NCI-H82 (cell line): ENCODE data around the gene GRM2.

Experiments used
- DNase-seq: peaks from one replicate; lab custom pipeline; 2025; lab: John Stamatoyannopoulos, UW

The GRM2 gene

DNA sequence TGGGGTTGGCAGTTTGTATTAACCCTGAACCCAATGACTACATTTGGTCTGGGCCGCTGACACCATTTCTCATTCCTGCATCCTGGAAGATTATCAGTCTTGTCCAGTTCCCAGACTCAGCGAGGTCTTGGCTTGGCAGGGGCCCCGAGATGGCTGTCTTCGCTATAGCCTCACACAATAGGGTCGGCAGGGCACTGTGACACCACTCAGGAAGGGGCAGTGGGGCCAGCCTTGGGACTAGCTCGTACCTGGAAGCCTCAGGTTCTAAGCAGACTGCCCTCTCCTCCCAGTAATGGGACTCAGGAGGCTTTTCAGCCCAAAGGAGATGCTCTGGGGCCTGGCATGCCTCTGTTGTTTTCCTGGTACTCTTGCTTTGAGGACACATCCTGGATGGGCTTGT lies 26.7 kb upstream of the GRM2 start:
- DNase-seq = no peak

- no peak for DNase-seq
Observed at GRCh38 chr3:51680663-51681230, 26.1 kb upstream of the GRM2 start.

- DNase-seq = no peak
Observed at GRCh38 chr3:51681453-51681852, 25.4 kb upstream of the GRM2 start.

DNA sequence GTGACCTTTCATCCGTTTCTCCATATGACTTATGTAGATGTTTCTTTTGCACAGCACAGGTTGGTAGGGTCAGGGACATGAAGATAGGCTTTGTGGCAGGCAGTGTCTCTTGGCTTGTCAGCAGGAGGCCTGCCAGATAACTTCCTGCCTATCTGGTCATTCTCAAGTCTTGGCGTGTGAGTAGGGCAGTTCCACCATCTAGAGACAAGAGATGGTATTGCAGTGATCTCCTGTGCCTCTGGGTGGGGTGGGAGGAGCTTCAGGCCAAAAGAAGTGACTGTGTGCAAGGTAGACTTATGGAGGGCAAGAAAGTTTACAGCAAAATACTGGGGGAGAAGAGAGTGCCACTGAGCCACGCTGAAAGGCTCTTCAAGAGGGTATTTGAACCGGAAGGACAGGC lies 24.8 kb upstream of the GRM2 start:
- DNase-seq = peak; percentile 83

DNA sequence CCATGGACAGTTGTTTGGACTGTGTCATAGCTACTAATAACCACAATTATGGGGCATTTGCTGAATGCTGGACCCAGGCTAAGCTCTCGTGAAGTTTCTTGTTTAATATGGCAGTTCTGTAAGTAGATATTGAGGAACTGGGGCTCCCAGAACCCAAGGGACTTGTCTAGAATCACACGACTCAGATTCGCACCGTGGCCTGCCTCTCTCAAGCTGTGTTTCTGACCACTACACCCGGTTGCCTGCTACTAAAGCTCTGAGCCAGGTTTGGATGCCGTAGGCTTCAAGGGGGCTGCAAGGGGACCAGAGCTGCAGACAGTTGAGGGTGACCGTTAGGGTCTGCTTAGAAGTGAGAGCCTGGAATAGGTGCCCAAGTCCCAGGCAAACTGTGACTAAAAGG lies 24.3 kb upstream of the GRM2 start:
- no peak for DNase-seq

DNA sequence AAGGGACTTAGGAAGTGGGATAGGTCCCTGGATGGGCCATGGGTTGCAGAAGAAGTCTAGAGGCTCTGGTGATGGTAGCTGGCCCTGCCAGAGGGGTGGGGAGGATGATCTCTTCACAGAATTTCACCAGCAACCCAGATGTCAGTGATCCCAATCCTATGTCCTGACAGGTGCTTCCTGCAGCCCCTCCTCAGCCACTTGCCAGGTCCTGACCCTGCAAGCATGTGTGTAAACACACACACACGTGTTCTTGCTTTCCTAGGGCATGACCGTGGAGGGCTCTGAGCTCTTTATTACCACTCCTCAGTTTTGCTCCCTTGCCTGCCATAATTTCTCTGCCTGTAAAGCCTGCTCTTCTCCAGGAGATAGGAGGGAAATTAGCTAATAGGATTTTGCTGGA lies 23.3 kb upstream of the GRM2 start:
- DNase-seq = peak; percentile 19

DNA sequence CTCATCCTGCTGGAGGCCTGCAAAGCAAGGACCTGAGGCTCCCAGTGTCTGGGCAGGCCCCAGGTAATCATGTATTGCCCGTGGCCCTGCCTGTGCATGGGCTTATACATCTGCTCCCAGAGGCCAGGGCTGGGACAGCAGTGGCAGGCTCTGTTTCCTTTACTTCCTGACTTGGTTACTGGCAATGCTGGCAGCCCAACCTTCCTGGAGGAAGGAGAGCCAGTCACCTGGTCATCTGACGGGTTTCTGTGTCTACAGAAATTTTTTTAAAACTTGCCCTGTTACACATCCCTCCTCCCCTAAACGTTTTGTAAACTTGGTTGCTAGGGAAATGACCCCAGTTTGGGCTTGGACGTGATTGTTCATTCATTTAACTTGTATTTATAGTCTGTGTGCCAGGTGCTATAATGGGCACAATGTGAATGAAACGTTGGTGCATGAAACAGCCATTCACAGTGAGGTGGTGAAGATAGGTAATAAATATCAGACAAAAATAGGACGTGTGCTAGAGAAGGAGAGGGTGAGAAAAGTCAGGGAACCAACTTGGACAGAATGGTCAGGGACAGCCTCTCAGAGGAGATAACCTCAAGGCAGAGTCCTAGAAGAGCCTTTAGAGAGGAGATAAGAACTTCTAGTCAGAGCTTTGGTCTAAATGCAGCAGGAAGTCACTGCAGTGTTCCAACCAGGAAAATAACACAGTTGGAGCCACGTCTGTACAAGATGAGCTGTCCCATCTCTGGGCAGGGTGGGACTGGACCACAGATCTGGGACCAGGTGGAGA lies 21.7 kb upstream of the GRM2 start:
- DNase-seq = no peak

DNA sequence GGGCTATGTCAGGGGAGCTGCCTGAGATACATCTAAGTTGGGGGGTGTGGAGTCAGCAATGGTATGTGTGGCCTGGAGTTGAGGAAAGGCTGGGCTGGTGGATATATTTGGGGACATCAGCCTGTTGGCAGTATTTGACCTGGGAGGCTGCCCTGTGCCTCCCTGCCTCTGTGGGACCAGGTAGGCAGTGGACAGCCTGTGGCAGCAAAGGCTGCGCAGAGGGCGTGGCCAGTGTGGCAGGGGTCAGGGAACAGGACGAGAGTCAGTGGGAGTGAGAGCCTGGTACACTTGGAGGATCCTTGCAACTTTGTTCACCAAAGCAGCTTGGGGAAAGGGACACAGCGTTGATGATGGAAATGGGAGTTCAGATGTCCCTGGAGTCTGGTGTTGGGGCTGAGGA lies 20.8 kb upstream of the GRM2 start:
- no peak for DNase-seq

DNA sequence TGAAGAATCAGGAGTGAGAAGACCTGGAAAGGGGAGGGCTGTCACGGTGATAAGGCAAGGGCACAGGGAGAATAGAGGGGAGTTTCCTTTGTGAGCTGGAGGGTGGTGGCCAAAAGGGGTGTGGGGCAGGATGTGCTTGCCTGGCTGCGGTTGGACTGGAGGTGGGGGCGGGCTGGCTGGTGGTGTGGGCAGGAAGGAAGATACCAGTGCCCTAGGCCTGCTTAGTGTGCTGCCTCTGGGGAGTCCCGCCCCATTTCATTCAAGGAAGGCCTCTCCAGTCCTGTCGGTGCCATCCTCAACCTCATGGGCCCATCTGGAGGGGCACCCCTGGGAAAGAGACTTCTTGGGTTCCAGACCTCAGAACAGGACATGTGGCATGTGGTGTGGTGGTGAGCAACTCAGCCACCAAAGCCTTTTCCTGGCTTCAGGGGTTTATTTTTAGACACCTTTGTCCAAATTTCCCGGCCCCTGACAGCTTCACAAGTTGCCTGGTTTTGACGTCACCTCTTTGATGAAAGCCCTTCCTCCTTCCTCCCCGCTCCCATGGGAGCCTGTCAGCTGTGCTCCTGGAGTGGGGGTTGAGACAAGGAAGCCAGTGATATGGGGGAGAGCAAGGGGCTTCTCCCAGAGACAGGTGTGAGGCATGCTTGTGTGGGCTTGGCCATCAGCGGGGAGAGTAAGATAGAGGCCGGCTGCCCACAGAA lies 20.2 kb upstream of the GRM2 start:
- no peak for DNase-seq

DNA sequence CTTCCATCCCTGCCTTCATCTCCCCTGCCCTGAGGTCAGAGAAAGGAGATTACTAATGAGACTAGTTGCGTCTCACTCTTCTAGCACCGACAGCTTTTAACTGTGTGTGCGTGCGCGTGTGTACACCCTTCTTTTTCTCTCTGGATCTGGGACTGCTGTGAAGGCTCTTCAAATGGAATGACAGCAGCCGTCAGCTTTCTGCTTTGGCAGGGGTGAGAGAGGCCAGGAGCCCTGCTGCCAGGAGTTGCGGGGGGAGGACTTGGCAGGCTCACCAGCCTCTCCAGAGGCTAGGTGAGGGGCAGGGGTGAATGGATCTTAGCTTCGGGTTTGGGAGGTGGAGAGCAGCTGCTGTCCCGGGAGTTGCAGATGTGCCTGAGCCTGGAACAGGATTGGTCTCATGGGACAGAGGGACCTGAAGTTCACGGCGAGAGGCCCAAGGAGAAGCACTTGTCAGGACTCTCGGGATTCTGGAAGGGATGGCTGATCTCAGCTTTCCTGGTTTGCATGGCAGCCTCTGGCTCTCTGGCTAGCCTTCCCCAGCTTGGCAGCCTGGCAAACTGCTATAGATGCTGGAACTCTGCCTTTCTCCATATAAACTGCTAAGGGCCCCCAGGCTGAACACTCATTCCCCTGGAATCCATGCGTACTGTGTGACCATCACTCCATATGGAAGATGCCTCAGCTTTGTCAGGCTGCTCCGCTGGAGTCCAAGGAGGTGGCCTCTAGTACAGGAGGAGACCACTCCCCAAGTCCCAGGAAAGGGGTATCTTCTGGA lies 19.2 kb upstream of the GRM2 start:
- DNase-seq = no peak

- no peak for DNase-seq
Observed at GRCh38 chr3:51688206-51688600, 18.7 kb upstream of the GRM2 start.

GRCh38 chr3:51691021-51691420 lies 15.8 kb upstream of the GRM2 start:
- no peak for DNase-seq

- no peak for DNase-seq
Observed at GRCh38 chr3:51691949-51692348, 14.9 kb upstream of the GRM2 start.

- peak; percentile 48 for DNase-seq
Observed at GRCh38 chr3:51692980-51693395, 13.9 kb upstream of the GRM2 start.

DNA sequence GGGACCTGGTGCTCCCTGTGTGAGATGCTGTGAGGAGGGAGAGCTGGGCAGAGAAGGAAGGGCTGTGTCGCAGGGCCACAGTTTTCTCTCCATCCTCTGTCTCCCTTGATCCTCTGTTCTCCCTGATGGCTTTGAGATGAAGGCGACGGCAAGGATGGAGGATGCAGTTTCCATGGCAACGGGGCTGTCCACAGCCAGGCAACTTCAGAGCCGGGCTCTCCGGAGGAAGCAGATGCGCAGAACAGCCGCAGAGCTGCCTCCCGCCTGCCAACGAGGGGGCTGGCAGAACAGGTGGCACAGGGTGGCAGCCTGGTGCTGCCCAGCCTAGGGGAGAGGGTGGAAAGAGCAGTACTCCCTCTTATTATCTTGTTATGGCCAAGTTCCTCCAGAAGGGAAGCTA lies 9.9 kb upstream of the GRM2 start:
- no peak for DNase-seq

DNA sequence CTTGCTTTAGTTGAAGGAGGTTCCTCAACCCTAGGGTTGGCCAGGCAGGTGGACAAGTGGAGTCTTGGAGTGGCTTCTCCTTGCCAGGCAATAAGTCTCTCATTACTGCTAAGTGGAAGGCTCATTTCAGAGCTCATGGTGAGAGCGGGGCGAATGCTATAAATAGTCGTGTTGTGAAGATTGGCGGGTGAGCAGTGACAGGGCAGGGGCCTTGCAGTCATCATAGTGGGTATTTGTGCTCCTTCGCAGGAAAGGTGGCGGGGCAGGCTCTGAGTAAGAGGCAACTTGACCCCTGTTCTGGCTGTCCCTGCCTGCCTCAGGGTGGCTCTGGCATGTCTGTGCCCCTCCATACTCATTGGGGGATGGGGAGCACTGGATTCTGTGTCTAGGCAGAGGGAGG lies 8.7 kb upstream of the GRM2 start:
- no peak for DNase-seq

- no peak for DNase-seq
Observed at GRCh38 chr3:51700403-51700802, 6.5 kb upstream of the GRM2 start.

DNA sequence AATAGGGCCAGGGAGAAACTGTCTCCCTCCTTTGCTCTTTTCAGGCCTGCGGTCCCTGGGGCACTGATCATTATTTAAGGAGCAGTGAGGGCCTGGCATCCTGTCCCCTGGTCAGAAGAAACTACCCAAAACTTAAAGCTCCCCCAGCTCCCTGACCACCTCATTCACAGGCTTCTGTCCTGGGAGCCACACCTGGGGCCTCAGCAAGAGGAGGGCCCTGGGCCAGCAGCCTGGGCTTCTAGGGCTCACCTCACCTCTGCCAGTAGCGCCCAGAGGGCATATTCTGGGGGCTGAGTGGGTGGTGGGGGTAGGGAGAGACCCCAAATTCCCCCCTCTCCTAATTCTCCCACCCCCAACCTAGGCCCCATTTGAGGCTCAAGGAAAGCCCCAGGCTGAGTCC lies 4.7 kb upstream of the GRM2 start:
- DNase-seq = no peak

DNA sequence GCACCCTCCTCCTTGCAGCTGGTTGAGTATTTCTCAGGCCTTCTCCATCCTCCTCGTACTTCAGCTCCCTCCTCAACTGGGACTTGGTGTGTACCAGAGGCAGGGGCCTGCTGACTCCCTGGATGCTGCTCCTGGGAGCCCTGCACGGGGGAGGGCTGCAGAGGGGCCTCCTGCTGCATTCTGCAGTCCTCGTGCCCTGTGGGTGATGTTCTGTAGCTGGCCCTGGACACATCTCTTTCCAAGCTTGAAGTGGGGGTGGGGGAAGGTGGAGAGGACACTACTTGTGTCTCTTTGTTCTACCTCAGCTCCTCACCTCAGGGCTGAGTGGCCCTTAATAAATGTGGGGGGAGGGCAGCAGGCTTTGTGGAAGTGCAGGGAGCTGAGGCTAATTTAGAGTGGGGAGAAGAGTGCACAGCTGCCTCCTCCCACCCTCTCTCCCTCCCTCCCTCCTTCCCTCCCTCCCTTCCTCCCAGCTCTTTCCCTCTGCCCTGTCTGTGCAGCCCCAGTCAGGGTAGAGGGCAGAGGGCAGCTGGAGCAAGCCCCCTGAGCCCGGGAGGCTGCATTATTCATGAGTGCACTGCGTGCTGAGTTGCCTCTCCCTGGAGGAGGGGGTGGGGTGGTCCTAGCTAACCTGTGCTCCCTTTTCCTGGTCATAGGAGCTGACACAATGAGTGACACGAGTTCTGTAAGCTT lies 3.7 kb upstream of the GRM2 start:
- no peak for DNase-seq

GRCh38 chr3:51703761-51704510 lies 2.9 kb upstream of the GRM2 start:
- DNase-seq = no peak

GRCh38 chr3:51704511-51704950 lies 2.3 kb upstream of the GRM2 start:
- no peak for DNase-seq
